K562 (cell line): Measurements from ENCODE around the gene TUBB6. TPM values are rescaled to one million over a fixed set of nuclear protein-coding genes. Genes with fewer than 3 reads are reported as not detected.

Experiments
- ATAC-seq: fragments of 200-7000 bp; cut with Tn5 transposase; 3 replicates; pipeline ENCODE4 v1.9.1; 2020; ENCODE audit warnings: moderate library complexity
- BruUV-seq: library from RNA; stranded (reverse); fragments of 400-500 nt; replicated peaks from 2 replicates; lab custom pipeline; 2021; lab: Mats Ljungman, UMichigan
- CTCF ChIA-PET: fragments of 300-600 bp; formaldehyde crosslinking; extraction: SDS; loops from one replicate; lab custom pipeline; 2021; ENCODE audit warnings: low intra/inter-chr PET ratio; lab: Yijun Ruan, JAX
- POLR2A ChIA-PET: fragments of 300-600, 350-650 bp; sonication (Branson Sonifier 250); formaldehyde crosslinking; extraction: SDS; loops from one replicate; lab custom pipeline; 2021; ENCODE audit warnings: antibody characterized with exemption, inconsistent platforms; lab: Yijun Ruan, JAX
- DNase-seq, 4 experiments: peaks; one replicate each; pipeline versions ENCODE4 v3.0.0 to v3.0.0-alpha.2; 2011 to 2018; ENCODE audit warnings: low spot score in 3 of 4, mixed read lengths in 3 of 4; ENCODE audit errors: extremely low read depth in 1 of 4
- FAIRE-seq: peaks from 2 replicates; lab custom pipeline; 2011; peaks lifted over from hg19 to GRCh38; lab: Jason Lieb, UNC
- H2AFZ ChIP-seq: 2 replicates; pipeline ENCODE4 v1.6.0; 2011; ENCODE audit warnings: low read depth, low read length, control low read depth, inconsistent platforms
- H3K27ac ChIP-seq: fragments of 200-600 bp; 3 replicates; pipeline ENCODE4 v1.8.0; 2011; ENCODE audit warnings: low read depth, mild to moderate bottlenecking, control low read depth, inconsistent platforms, low read length, moderate library complexity, mixed read lengths; ENCODE audit errors: extremely low read depth
- H3K27me3 ChIP-seq, 2 experiments: fragments of 300-600 bp in 1 of 2; 2 replicates in 1 of 2; 3 replicates in 1 of 2; pipeline versions ENCODE4 v1.6.0 to v1.8.0; 2011; ENCODE audit warnings: inconsistent platforms in 2 of 2, low read length in 2 of 2, mild to moderate bottlenecking in 1 of 2, mixed read lengths in 1 of 2, moderate library complexity in 1 of 2; ENCODE audit not compliant: control insufficient read depth in 2 of 2, insufficient read depth in 2 of 2
- H3K36me3 ChIP-seq: fragments of 300-600 bp; 3 replicates; pipeline ENCODE4 v1.8.0; 2011; ENCODE audit warnings: mild to moderate bottlenecking, low read length, inconsistent platforms; ENCODE audit not compliant: control insufficient read depth, insufficient read depth
- H3K4me1 ChIP-seq, 2 experiments: fragments of 200-600 bp in 1 of 2; replicated peaks in 1 of 2; 2 replicates in 1 of 2; 3 replicates in 1 of 2; pipeline versions ENCODE4 v1.5.1 to v1.8.0; 2011; ENCODE audit warnings: inconsistent platforms in 2 of 2, low read length in 2 of 2, mild to moderate bottlenecking in 1 of 2, mixed read lengths in 1 of 2, moderate library complexity in 1 of 2; ENCODE audit not compliant: control insufficient read depth in 2 of 2, insufficient read depth in 2 of 2
- H3K4me2 ChIP-seq: 2 replicates; pipeline ENCODE4 v1.6.1; 2011; ENCODE audit warnings: low read length, control low read depth, inconsistent platforms, mixed read lengths; ENCODE audit not compliant: insufficient read depth
- H3K4me3 ChIP-seq: fragments of 200-600 bp; sonication (generic), shearing (Covaris generic); 2 replicates; pipeline ENCODE4 v1.5.1; 2016; ENCODE audit warnings: control low read depth, inconsistent platforms
- H3K79me2 ChIP-seq: fragments of 200-600 bp; 3 replicates; pipeline ENCODE4 v1.8.0; 2011; ENCODE audit warnings: low read length, inconsistent platforms; ENCODE audit not compliant: control insufficient read depth, insufficient read depth
- H3K9ac ChIP-seq, 2 experiments: 2 replicates each; pipeline versions ENCODE4 v1.6.0 to v1.6.1; 2011; ENCODE audit warnings: low read depth in 2 of 2, low read length in 2 of 2, control low read depth in 1 of 2, inconsistent platforms in 1 of 2, mild to moderate bottlenecking in 1 of 2, mixed read lengths in 1 of 2; ENCODE audit not compliant: insufficient read depth in 1 of 2
- H3K9me1 ChIP-seq: one replicate; pipeline ENCODE4 v1.6.0; 2011; ENCODE audit warnings: inconsistent platforms, mild to moderate bottlenecking, low read length, moderate library complexity; ENCODE audit not compliant: control insufficient read depth, insufficient read depth
- H3K9me3 ChIP-seq: replicated peaks from 2 replicates; pipeline ENCODE4 v1.5.1; 2011; ENCODE audit warnings: low read depth, low read length, inconsistent platforms; ENCODE audit not compliant: control insufficient read depth, insufficient read depth
- H4K20me1 ChIP-seq: replicated peaks from 2 replicates; pipeline ENCODE4 v1.6.1; 2011; ENCODE audit warnings: low read length, inconsistent platforms, mixed read lengths; ENCODE audit not compliant: control insufficient read depth, insufficient read depth
- L3MBTL2 ChIP-seq: fragments of 450-650 bp; IDR thresholded peaks from 2 replicates; pipeline ENCODE4 v1.6.1; 2016; ENCODE audit warnings: mild to moderate bottlenecking, moderate library complexity
- MYC ChIP-seq, 2 experiments: fragments of 250-450 bp in 1 of 2; sonication (Bioruptor Pico) in 1 of 2; IDR thresholded peaks; 2 replicates each; pipeline versions ENCODE4 v1.5.1 to v1.6.1; 2012 to 2021; ENCODE audit warnings: low read depth in 2 of 2, borderline replicate concordance in 1 of 2, improper control_type of control experiment in 1 of 2, low read length in 1 of 2, mild to moderate bottlenecking in 1 of 2, moderate library complexity in 1 of 2
- NFIC ChIP-seq: fragments of 450-650 bp; IDR thresholded peaks from 2 replicates; pipeline ENCODE4 v1.6.1; 2017; ENCODE audit warnings: mild to moderate bottlenecking, inconsistent platforms
- WGBS: fragments of 100-300 bp; shearing (Covaris generic); methylation state at CpG from one replicate; pipeline ENCODE4 v1.1.6; 2016; ENCODE audit warnings: low coverage, mixed read lengths; ENCODE audit not compliant: insufficient coverage; ENCODE audit errors: missing lambda C conversion rate; 5-methylcytosine and 5-hydroxymethylcytosine counted together
- in situ Hi-C: fragments of 300-500 bp; cut with MboI; formaldehyde crosslinking; loops from 4 replicates; pipeline ENCODE4 v1.15.0; 2018; ENCODE audit warnings: inconsistent platforms, mixed read lengths
- intact Hi-C: fragments of 100-400 bp; cut with micrococcal nuclease; formaldehyde crosslinking; loops from 2 replicates; pipeline ENCODE4 v1.14.2; 2022
- polyA plus RNA-seq, 8 experiments: library from polyadenylated mRNA; depleted of rRNA in 4 of 8; stranded (reverse) in 5 of 8; unstranded in 3 of 8; fragments of >200 nt; fragmentation: Nextera tagmentation in 2 of 8; fragmentation: Illumina TruSeq in 1 of 8; extraction: Ambion mirVana in 2 of 8; extraction: Trizol in 1 of 8; gene quantifications; 2 replicates each; pipeline versions ENCODE4 v1.2.1 to v1.2.3, GENCODE V29; 2011 to 2014; ENCODE audit warnings: inconsistent platforms in 1 of 8, missing spikeins in 1 of 8
- total RNA-seq, 7 experiments: library from RNA; depleted of rRNA in 6 of 7; stranded (reverse); fragments of >200 nt in 6 of 7; fragmentation: Illumina TruSeq in 2 of 7; extraction: Trizol in 2 of 7; gene quantifications; 2 replicates each; pipeline versions ENCODE4 v1.2.1 to v1.2.3, GENCODE V29; 2011 to 2021; ENCODE audit warnings: low replicate concordance in 1 of 7

Gene TUBB6
- total and polyA plus RNA-seq, 9 of the 15 experiments (the other 6 are each of a cell fraction or from before 2014, with no cell fraction given): 43.9 to 404 (median 81.1) TPM

DNA sequence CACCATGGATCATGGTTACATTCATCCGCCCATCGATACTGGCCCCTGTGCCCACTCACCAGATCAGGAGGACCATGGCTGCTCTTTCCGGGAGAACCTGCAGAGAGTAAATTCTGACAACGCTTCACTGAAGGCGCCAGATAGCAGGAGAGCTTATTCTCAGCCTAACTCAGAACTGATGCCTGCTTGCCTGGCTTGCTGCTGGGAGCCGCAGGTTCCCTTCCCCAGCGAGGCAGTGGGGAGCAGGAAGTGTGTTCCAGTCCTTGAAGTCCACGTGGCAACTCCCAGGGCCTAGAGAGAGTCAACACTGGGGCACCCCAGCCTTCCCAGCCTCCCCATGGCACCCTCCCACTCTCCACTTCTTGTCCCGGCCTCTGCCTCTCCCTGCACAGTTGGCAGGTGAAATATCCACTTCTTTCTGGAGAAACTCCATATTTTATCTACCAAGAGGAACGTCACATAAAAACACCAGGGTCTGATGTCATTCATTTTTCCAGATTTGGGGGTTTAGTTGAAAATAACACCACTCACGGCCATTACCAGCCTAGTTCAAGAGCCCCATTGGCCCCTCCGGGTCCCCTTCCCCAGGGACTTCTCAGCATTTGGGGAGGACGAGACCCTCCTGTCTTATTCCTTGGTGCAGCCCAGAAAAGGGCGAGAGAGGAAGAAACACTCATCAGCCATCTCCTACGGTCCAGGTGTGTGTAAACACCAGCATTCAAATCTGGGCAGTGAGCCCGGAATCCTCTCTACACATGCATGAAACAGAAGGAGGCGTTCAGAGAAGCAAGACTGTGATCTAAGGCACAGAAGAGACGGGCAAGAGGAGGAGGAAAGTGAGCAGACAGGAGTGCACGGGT, 3.5 kb upstream of the TUBB6 start:
- H3K9me1 ChIP-seq: peaks cover 4% of the 10 kb centered on the region
- ATAC-seq (no peak), FAIRE-seq (no peak), DNase-seq (peak in 1 of 4 experiments; percentile 44)
- peak overlapping the region; percentile 30; the same call in 1 of the 2 replicates for H3K4me2 ChIP-seq
- in situ Hi-C loops: no loop called here
- ChIA-PET POLR2A (interaction anchor here (0.5 kb wide), 1 partner anchor 351 kb away, joined by 3 read pairs; no protein-coding TSS in a partner anchor), CTCF (no interaction called here)
- H3K27me3 ChIP-seq: no peaks in the 10 kb centered on the region
- peak overlapping the region; percentile 86 for H2AFZ ChIP-seq
- H4K20me1 ChIP-seq: no peaks in the 10 kb centered on the region
- H3K9me3 ChIP-seq: 0 out of 2 replicates have a peak, but pooled peaks cover 2% of the 10 kb centered on the region
- peaks cover 57 to 74% of the 10 kb centered on the region in 2 experiments for H3K4me1 ChIP-seq
- peaks cover 3% of the 10 kb centered on the region; the same call in 2 of the 3 replicates for H3K36me3 ChIP-seq
- H3K79me2 ChIP-seq: peaks cover 17% of the 10 kb centered on the region
- intact Hi-C loops: loop anchor here (5.0 kb wide), 1 partner anchor 73 kb away; the partner anchor contains the start of gene AFG3L2
- BruUV-seq: no TSS peak
- peak overlapping the region; percentile 26 to 74; a peak in 3 of 4 replicates for H3K9ac ChIP-seq
- no peak overlapping the region for H3K4me3 ChIP-seq
- peak overlapping the region; percentile 3; the same call in 1 of the 3 replicates for H3K27ac ChIP-seq
- 61% methylated on average over 17 of the region's 19 CpGs for WGBS
- TF ChIP-seq NFIC (0 out of 2 replicates have a peak, but pooled peaks have one; percentile 10), L3MBTL2 (peak; percentile 41; the same call in 1 of the 2 replicates), MYC (IDR thresholded peaks at IDR 0.05; ENCODE audit: low read depth, low read length) (no peak; the same call in 1 of the 2 replicates), MYC (CRISPR knock-in tag; IDR thresholded peaks at IDR 0.05; ENCODE audit: borderline replicate concordance, low read depth) (no peak)
